HG02759 (cell line): ENCODE measurements around the gene SIAH3.

ENCODE experiments used
- ATAC-seq: cut with Tn5 transposase; IDR thresholded peaks from one replicate; pipeline ENCODE4 v1.9.1; 2021; ENCODE audit warnings: mild to moderate bottlenecking, moderate library complexity; ENCODE audit not compliant: unreplicated experiment

The SIAH3 gene

GRCh38 chr13:45825387-45825650, 26.2 kb downstream of the SIAH3 start:
- ATAC-seq = no peak

DNA sequence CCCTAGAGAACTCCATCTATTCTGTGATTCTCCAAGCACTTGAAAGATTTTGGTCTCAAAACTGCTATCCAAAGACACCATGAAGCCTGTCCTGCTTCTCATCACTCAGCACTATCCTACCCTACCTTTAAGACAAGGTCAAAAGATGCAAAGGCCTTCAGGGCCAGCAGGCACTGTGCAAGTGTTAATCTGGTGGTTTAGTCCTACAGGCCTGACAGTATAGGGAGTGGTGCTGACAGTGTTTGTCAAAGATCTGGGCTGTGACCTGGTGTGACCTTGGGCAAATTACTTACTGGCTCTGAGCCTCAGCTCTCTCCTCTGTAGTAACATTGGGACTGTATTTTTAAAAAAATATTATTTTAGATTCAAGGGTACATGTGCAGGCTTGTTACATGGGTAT, 28.0 kb downstream of the SIAH3 start:
- no peak for ATAC-seq

DNA sequence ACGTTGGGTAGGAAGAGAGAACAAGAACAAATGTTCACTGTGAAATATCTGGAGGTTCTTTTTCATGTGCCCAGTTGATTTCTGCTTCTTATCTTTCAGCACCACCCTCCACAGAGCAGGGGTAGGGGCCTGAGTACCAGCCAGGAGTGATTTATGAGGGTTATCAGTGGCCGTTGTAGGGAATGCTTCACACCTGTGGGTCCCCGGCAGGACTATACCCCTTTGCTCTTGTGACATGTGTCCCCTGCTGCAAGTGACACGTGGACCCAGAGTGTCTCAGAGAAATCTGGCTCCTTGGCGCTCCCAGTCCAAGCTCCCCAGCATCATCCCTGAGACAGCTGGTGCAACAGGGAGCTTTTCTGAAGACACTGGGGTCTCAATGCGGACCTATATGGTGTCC, 29.7 kb downstream of the SIAH3 start:
- ATAC-seq = no peak

- no peak for ATAC-seq
Observed at GRCh38 chr13:45820106-45820838, 31.3 kb downstream of the SIAH3 start.

DNA sequence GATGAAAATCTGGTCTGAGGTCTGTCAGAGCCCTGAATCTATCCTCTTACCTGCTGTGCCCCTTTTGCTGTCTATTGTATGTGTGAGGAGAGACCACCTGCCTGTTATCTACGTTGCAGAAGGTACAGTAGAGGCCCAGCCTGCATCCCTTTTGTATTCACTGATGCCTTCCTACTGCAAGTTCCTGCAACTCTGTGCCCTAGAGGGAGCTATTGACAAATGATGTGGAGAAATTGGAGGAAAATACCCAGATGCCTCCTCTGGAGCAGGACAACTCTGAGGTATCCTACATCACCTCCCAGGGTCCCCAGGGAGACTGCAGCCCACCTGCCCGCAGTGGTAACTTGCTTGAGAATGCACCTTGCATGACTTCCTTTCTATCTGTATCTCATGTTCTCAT, 33.7 kb downstream of the SIAH3 start:
- ATAC-seq = no peak

GRCh38 chr13:45816427-45816826, 35.1 kb downstream of the SIAH3 start:
- no peak for ATAC-seq

DNA sequence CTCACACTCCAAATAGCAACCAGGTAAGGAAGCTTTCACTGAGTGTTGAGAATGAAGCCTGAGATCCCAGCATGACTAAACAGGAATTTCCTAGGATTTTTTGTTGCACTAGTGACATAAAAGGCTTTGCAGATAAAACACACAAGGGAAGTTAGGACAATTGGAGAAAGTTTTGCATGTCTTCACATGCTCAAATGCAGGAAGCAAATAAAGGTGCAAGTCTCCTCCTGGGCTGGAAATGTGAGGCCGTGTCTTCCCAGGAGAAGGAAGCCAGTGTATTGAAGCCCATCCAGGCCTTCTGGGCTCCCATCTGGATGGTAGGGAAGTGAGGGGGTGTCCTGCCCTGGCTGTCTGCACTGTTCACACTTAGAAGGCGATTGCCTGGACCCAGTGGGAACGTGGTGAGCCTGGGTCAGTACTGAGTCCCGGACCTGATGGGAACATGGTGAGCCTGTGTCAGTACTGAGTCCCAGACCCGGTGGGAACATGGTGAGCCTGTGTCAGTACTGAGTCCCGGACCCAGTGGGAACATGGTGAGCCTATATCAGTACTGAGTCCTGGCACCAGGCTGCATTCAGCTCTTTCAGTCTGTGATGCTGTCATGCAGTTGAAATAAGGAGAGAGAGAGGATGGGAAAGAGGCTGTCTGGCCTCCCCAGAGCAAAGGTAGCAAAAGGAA, 38.7 kb downstream of the SIAH3 start:
- ATAC-seq = no peak

GRCh38 chr13:45811891-45812694, 39.5 kb downstream of the SIAH3 start:
- ATAC-seq = no peak

- no peak for ATAC-seq
Observed at GRCh38 chr13:45809801-45810394, 41.7 kb downstream of the SIAH3 start.

- ATAC-seq = no peak
Observed at GRCh38 chr13:45808925-45809324, 42.6 kb downstream of the SIAH3 start.

GRCh38 chr13:45807520-45808099, 43.9 kb downstream of the SIAH3 start:
- ATAC-seq = no peak

- ATAC-seq = no peak
Observed at GRCh38 chr13:45800485-45800884, 51.1 kb downstream of the SIAH3 start.

GRCh38 chr13:45799451-45799850, 52.1 kb downstream of the SIAH3 start:
- no peak for ATAC-seq

DNA sequence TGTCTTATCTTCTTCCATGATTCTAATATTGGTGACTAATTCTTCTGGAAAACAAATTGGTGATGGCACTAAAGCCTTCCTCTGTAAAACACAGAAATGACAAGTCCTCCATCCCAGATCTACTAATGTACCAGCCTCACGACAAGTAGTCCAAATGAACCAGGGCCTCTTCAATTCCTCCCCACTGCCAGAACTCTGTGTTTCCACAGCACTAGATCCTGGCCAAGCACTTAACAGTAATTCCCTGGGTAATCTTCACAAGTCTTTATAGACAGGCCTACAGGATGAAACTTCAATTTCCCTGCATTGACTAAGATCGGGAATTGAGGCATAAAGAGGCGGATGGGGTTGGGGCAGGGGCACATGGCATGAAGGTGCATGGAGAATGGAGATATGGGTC, 52.7 kb downstream of the SIAH3 start:
- ATAC-seq = no peak

DNA sequence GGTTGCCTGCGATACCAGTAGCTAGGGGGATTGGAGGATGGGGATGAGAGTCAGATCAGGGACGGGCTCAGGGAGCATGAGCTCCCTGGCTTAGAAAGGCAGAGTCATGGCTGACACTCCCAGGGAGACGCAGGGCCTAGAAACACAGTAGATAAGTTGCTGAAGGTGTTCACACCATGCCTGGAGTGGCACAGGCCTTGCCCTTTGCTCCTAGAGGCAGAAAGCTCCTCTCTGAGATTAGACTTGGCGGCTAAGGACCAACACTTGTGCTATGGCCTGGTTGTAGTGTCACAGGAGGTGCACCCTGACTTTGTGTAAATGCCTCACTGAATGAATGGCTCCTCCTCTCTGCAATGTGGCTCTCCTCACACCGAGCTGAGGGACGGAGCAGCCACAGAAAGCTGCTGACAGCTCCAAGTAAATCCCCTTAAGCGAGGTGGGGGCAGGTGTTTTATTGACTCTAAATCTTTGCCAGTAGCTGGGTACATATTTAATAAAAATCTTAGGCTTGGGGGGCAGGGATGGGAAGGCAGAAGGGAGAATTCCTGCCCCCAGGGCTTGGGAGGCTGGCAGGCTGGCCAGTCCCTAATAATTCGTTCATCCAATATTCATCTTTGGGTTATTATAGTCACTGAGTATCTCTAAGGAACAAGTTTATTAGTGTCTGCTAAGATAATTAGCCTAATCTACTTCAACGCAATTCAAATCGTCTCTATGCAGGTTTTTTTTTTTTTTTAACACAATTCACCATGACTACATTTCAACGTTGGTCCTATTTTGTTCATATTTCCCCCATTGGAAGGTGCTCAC, 54.9 kb downstream of the SIAH3 start:
- no peak for ATAC-seq

GRCh38 chr13:45792827-45793303, 58.7 kb downstream of the SIAH3 start:
- no peak for ATAC-seq

DNA sequence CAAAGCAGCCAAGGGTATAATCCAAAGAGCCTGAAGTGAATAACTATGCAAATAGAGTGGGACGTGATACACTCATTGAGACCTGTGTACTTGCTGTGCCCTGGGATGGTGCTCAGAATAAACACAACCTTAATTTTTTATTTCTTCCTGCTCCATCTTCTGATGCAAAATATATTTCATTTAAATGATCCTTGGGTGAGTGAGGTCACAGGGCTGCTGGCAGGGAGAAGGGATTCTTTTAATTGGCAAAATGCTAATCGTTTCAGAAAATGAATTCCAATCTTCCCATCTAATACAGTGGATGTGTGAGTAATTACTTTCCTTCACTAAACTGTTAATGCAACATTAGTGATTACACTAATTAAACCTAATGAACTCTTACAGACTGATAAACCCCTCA, 63.5 kb downstream of the SIAH3 start:
- no peak for ATAC-seq

- no peak for ATAC-seq
Observed at GRCh38 chr13:45787346-45787745, 64.2 kb downstream of the SIAH3 start.

DNA sequence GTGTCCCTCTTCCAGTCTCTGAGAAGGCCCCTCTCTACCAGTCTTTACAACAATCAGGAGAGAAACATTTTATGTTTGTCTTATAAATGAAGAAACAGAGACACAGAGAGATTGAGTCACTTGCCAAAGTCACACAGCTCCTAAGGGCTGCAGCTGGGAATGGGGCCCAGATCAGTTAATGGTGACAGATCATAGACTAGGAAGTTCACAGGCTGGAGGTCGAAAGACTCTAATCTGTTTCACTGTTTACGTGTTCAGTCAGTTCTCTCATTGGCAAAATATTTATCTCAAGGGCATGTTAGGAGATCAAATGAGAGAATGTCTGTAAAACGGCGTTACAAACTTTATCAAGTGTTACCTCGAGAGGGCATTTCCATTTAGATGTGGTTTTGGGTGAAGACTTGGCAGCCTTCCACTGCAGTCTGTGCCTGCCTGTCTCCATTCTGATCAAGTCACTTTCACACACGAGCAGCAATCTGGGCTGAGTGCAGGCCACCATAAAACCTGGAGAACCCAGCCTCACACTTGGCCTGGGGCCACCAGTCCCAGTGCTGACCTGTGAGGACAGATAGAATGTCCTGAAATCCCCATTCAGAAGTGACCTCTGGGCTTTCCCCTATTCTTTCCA, 65.1 kb downstream of the SIAH3 start:
- no peak for ATAC-seq
